GM12892 (cell line): Measurements from ENCODE around the gene KCNG2.

ENCODE experiments used
- POLR2A ChIP-seq: IDR thresholded peaks from 2 replicates; pipeline ENCODE4 v1.6.1; 2011; ENCODE audit warnings: low read depth, low read length, control low read depth
- POLR2AphosphoS5 ChIP-seq: IDR thresholded peaks from 2 replicates; pipeline ENCODE4 v1.6.1; 2011; ENCODE audit warnings: low read depth, low read length, control low read depth

DNA sequence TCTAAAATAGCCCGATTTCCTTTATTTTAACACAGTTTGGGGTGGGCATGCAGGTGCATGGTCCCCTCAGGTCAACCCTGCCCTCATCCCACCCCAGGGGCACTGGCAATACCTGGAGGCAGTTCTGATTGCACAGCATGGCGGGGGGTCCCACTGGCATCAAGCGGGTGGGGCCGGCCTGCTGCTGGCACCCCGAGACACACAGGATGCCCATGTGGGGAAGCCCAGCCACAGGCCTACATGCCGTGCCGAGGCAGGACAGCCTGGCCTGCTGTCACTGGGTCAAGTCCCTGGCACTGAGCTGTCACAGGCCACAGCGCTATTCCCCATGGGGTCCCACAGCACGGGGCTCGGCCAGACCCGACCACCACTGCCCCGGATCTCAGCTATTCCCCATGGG is 11.9 kb upstream of the KCNG2 start:
- TF ChIP-seq POLR2AphosphoS5, result no peak
- TF ChIP-seq POLR2A, result no peak
